ACHN (cell line): ENCODE measurements around the gene CD34.
"Not testable (repeated sequence)": the region's sequence is repeated elsewhere in the genome, so short reads cannot be mapped to it uniquely, and the experiment has no call there.

Experiments used
- DNase-seq: peaks from one replicate; pipeline ENCODE4 v3.0.0-alpha.2; 2015
- in situ Hi-C: cut with HindIII; loops from 2 replicates; pipeline ENCODE4 v1.10.0; 2017; ENCODE audit warnings: low sequenced_read_pairs, low pct_ligation_motif_present, low pct_unique_long_range_greater_than_20kb

The CD34 gene, protein sequence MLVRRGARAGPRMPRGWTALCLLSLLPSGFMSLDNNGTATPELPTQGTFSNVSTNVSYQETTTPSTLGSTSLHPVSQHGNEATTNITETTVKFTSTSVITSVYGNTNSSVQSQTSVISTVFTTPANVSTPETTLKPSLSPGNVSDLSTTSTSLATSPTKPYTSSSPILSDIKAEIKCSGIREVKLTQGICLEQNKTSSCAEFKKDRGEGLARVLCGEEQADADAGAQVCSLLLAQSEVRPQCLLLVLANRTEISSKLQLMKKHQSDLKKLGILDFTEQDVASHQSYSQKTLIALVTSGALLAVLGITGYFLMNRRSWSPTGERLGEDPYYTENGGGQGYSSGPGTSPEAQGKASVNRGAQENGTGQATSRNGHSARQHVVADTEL

GRCh38 chr1:207910591-207911354, at the start of gene CD34:
Gene CD34, minus strand, starts transcription at chr1:207911125. Its CDS starts 45 bp downstream, at chr1:207911080.
- in situ Hi-C loops: no loop called here
- no peak for DNase-seq

GRCh38 chr1:207960346-207960745, 49.4 kb upstream of the CD34 start:
- in situ Hi-C loops: no loop called here
- DNase-seq: no peak

- in situ Hi-C loops: no loop called here
Observed at GRCh38 chr1:207959910-207960309, 49.0 kb upstream of the CD34 start.

GRCh38 chr1:207959141-207959825, 48.4 kb upstream of the CD34 start:
- in situ Hi-C loops: no loop called here
- DNase-seq: peak; percentile 32

More at GRCh38 chr1:207959910-207960309, 49.0 kb upstream of the CD34 start:
- DNase-seq: no peak

GRCh38 chr1:207958376-207959139, 47.6 kb upstream of the CD34 start:
- DNase-seq: no peak
- in situ Hi-C loops: no loop called here

GRCh38 chr1:207956986-207957385, 46.1 kb upstream of the CD34 start:
- DNase-seq: no peak
- in situ Hi-C loops: no loop called here

GRCh38 chr1:207954104-207954503, 43.2 kb upstream of the CD34 start:
- no peak for DNase-seq
- in situ Hi-C loops: no loop called here

DNA sequence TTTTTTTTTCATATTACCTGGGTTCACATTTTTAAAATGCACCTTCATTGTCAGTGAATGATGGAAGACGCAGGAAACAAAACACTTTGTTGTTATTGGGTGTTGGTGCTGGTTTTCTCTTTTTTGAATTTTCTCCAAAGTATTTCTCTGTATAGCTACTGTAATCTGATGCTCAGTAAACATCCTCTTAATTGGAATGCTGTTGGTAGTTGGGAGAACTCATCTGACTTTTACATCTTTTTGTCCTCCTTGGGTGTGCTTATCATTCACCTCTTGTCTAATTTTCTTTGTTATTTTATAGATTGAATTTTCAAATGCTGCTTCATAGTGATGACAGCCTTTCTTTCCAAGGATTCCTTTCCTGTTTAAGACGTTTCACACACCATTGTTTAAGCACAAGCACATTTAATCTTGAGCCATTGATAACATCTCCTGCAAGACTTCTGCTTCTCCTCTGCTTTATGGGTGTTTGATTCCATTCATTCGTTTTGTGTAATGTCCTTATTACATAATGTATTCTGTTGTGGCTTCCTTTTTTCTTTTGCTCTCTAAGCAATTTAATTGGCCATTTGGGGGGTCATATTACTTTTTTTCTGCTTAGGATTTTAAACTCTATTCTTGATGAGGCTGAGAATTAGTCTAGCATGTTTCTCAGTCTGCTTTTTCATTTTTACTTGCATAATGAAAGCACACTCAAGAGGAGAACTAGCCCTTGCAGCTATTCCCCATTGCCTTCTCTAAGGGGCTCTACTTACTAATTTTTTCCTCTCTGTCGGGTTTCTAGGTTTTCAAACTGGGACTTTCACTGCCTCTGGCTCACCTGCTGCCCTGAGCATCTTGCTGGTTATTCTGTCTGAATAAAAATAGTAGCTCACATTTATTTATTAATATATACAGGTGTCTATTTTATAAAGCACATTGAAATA, 42.0 kb upstream of the CD34 start:
- in situ Hi-C loops: no loop called here

DNA sequence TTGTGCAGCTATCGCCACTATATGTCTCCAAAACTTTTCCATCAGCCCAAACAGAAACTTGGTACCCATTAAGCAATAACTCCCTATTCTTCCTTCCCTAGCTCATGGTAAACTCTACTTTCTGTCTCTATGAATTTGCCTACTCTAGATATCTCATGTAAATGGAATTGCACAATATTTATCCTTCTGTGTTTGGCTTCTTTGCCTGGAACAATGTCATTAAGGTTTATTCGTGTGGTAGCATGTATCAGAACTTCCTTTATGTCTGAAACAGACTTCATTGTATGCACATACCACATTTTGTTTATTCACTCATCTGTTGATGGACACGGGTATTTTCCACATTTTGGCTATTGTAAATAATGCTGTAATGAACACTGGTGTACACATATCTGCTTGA, 40.7 kb upstream of the CD34 start:
- DNase-seq: no peak
- in situ Hi-C loops: no loop called here

More for the DNA sequence above, 42.0 kb upstream of the CD34 start:
- DNase-seq: no peak

DNA sequence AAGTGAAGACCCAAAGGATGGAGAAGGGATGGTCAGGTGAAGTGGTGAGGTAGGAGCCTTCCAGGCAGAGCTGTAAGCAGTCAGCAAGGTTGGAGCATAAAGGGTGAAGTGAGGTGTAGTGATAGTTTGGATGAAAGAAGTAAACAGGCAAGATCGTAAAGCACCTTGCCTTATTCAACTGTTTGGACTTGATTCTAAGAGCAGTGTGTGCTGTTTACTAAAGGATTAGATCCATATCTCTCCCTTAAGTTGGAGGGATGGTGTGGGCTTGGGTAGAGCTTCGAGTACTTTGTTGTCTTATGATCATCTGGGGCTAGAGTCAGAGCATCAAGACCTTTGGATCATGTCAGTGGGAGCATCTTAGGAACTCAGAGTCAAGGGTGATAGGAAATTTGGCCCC, 39.8 kb upstream of the CD34 start:
- no peak for DNase-seq
- in situ Hi-C loops: no loop called here

- in situ Hi-C loops: no loop called here
- no peak for DNase-seq
Observed at GRCh38 chr1:207949571-207950195, 38.8 kb upstream of the CD34 start.

DNA sequence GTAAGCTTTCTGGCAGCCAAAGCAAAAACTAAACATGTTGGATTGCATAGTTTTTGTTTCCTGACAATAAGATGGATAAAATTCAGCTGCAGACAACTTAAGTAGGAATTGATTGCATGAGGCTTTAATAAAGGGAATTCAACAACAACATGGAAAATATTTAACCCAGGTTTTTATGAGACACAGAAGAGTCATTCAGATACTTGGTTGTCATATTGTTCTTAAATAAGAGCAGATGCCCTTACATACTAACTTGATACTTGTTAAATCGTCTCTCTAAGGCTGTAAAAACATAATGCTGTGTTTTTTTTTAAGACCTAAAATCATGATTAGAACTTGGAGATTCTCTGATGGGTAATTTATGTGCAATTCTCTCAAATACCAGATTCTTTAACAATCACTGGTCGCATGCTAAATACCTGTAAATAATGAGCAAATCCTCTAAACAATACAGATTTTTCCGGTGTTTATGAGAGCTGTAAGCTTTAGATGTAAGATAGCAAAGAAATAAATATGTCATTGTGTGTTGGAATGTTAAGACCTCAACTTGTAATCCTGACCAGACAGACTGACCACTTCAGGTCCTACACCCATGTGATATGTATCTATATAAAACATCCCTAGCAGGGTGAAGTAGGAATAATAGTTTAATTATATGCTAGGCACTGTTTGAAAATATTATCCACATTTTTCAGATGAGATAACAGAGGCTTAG, 37.8 kb upstream of the CD34 start:
- in situ Hi-C loops: no loop called here
- DNase-seq: no peak

DNA sequence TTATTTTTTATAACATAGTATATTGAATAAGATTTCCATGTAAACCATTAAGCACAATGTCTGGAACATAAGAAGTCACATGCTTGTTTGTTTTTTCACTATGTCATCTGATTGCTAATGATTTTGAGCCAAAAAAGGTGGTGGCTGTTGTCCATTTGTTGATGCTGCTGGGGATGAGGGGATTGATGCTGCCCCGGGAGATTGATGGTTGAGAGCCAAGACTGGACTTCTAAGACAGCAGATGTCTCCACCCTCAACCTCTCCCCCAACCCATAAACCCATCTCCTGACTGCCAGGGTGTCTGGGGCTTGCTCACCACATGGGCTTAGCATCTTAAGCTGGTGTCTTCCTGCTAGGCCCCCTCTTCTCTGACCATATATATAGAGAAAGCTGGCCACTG, 35.8 kb upstream of the CD34 start:
- in situ Hi-C loops: no loop called here
- DNase-seq: no peak

DNA sequence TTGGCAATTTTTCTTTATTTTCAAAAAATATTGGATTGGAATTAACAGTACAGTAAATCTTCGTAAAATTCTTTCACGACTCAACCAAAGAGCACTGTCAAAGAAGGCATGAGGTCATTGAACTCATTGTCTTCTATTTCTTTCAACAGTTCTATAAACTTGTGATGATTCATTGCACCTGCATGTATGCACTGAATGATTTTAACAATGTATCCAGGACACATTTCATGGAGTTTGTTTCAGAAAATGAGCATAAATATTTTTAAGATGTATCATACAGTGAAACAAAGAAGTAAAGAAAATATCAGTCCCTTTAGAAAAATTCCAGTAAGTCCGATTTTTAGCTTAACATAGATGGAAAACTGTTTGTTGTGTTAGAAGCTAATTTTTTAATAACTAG, 33.6 kb upstream of the CD34 start:
- in situ Hi-C loops: no loop called here
- peak; percentile 21 for DNase-seq

DNA sequence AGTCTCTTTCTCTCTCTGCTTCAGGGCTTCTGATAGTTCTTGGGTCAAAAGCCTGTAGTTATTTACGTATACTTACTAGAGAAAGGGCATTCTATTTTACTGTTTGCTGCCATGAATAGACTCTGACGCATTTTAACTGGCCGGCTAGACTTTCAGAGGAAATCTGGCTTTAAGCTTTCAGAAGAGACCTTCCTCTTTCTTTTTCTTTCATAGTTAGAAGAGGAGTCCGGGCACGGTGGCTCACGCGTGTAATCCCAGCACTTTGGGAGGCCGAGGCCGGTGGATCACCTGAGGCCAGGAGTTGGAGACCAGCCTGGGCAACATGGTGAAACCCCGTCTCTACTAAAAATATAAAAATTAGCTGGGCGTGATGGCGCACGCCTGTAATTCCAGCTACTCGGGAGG, 31.4 kb upstream of the CD34 start:
- in situ Hi-C loops, DNase-seq: not testable (repeated sequence)

GRCh38 chr1:207941665-207942064, 30.7 kb upstream of the CD34 start:
- no peak for DNase-seq
- in situ Hi-C loops: no loop called here

DNA sequence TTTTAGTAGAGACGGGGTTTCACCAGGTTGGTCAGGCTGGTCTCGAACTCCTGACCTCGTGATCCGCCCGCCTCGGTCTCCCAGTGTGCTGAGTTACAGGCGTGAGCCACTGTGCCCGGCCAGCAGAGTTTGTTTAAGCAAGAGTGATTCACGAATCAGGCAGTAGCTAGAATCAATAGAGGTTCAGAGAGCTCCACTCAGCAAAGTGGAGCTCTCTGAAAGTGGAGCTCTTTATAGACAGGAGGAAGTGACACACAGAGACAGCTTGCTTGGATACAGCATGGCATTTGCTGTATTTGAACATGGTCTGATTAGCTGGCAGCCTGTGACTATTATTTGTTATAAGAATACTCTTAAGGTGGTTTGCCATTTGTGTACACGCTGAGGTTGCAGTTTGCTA, 27.1 kb upstream of the CD34 start:
- in situ Hi-C loops: no loop called here

More for the DNA sequence above, 27.1 kb upstream of the CD34 start:
- DNase-seq: no peak
